Erythroblast (primary cell): ENCODE measurements around the gene IKZF3.

ENCODE experiments used
- GATA1 ChIP-seq: IDR thresholded peaks from 2 replicates; pipeline ENCODE4 v1.6.1; 2011; ENCODE audit warnings: low read depth, mild to moderate bottlenecking, control low read depth, low read length, moderate library complexity
- POLR2A ChIP-seq: IDR thresholded peaks from 2 replicates; pipeline ENCODE4 v1.6.1; 2011; ENCODE audit warnings: mild to moderate bottlenecking, low read length

DNA sequence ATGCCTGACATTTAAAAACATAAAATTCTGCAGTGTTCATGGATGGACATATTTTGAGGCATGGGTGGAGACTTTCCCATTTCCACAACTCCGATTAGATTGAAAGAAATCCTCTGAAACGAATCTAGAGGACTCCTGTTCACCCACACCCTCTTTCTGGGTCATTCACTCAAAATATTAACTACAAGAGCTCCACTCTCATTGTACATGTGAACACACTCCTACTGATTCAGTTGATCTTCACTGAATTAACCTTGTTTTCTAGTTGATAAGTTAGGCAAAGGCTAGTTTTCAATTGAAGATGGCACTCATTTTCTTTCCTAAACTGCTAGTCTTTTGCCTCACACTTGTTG, 82.3 kb downstream of the IKZF3 start:
- TF ChIP-seq POLR2A, result no peak
- no peak for TF ChIP-seq GATA1
